ENCODE results near the gene KCNIP3.

The KCNIP3 gene

DNA sequence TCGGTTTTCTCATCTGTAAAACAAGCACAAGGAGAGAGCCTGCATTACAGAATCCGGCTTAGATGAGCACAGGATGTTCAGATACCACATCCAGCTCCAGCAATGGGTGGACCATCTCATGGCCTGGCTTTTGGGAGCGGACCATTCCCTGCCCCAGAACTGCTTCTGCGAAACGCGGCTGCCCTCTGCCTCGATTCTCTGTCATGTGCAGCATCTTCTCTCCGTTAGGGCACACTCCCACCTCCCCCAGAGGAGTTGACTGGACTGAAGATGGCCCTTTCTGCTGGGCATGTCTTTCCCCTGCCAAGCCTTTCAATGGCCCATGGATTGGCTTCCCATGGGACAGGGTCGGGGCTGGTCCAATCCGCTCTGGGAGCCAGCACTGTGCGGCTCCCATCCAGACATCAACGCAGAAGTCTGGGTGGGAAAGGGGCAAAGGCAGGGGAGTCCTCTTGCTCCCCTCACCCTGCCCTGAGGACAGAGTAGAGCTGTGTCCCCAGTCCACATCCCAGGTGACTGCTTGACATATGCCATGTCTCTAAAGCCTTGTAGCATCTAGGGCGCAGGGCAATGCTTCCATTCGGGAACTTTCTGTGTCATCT is 91.0 kb downstream of the KCNIP3 start:
- no peaks in the 10 kb centered on the region for H3K27me3 ChIP-seq (ENCODE audit: control insufficient read depth, insufficient read depth, low read length)
- no peaks in the 10 kb centered on the region for H3K36me3 ChIP-seq (ENCODE audit: control insufficient read depth, insufficient read depth, low read length)
- DNase-seq (ENCODE audit: low read depth, low spot score): no peak
- H3K9me3 ChIP-seq (ENCODE audit: control insufficient read depth, insufficient read depth, low read length): no peaks in the 10 kb centered on the region
- no peak overlapping the region for H3K27ac ChIP-seq (ENCODE audit: low read length)
- peaks cover 2% of the 10 kb centered on the region; the same call in 1 of the 2 replicates for H3K4me1 ChIP-seq (ENCODE audit: control insufficient read depth, insufficient read depth, low read length)
- no peak overlapping the region for H3K4me3 ChIP-seq (ENCODE audit: low read length)
- WGBS (ENCODE audit: insufficient coverage, insufficient read length): no CpG with 5 or more reads among the region's 14 CpGs

- Histone ChIP-seq H3K27ac (ENCODE audit: low read length) (no peak overlapping the region), H3K9me3 (ENCODE audit: control insufficient read depth, insufficient read depth, low read length) (no peaks in the 10 kb centered on the region), H3K27me3 (ENCODE audit: control insufficient read depth, insufficient read depth, low read length) (no peaks in the 10 kb centered on the region), H3K4me1 (ENCODE audit: control insufficient read depth, insufficient read depth, low read length) (peaks cover 2% of the 10 kb centered on the region; the same call in 1 of the 2 replicates), H3K4me3 (ENCODE audit: low read length) (no peak overlapping the region), H3K36me3 (ENCODE audit: control insufficient read depth, insufficient read depth, low read length) (no peaks in the 10 kb centered on the region)
- no peak for DNase-seq (ENCODE audit: low read depth, low spot score)
- no CpG with 5 or more reads among the region's 15 CpGs for whole genome bisulfite sequencing (ENCODE audit: insufficient coverage, insufficient read length)
Observed at GRCh38 chr2:95388856-95389244, 91.7 kb downstream of the KCNIP3 start.

GRCh38 chr2:95389245-95390119 is 92.3 kb downstream of the KCNIP3 start:
- no CpG with 5 or more reads among the region's 46 CpGs for WGBS (ENCODE audit: insufficient coverage, insufficient read length)
- Histone ChIP-seq H3K4me3 (ENCODE audit: low read length) (no peak overlapping the region), H3K4me1 (ENCODE audit: control insufficient read depth, insufficient read depth, low read length) (peaks cover 2% of the 10 kb centered on the region; the same call in 1 of the 2 replicates), H3K9me3 (ENCODE audit: control insufficient read depth, insufficient read depth, low read length) (no peaks in the 10 kb centered on the region), H3K36me3 (ENCODE audit: control insufficient read depth, insufficient read depth, low read length) (no peaks in the 10 kb centered on the region), H3K27me3 (ENCODE audit: control insufficient read depth, insufficient read depth, low read length) (no peaks in the 10 kb centered on the region), H3K27ac (ENCODE audit: low read length) (no peak overlapping the region)
- peak; percentile 57 for DNase-seq (ENCODE audit: low read depth, low spot score)

GRCh38 chr2:95390272-95390880 is 93.2 kb downstream of the KCNIP3 start:
- Histone ChIP-seq H3K9me3 (ENCODE audit: control insufficient read depth, insufficient read depth, low read length) (no peaks in the 10 kb centered on the region), H3K27me3 (ENCODE audit: control insufficient read depth, insufficient read depth, low read length) (no peaks in the 10 kb centered on the region), H3K4me3 (ENCODE audit: low read length) (no peak overlapping the region), H3K4me1 (ENCODE audit: control insufficient read depth, insufficient read depth, low read length) (peaks cover 2% of the 10 kb centered on the region; the same call in 1 of the 2 replicates), H3K36me3 (ENCODE audit: control insufficient read depth, insufficient read depth, low read length) (no peaks in the 10 kb centered on the region), H3K27ac (ENCODE audit: low read length) (no peak overlapping the region)
- WGBS (ENCODE audit: insufficient coverage, insufficient read length): no CpG with 5 or more reads among the region's 4 CpGs
- DNase-seq (ENCODE audit: low read depth, low spot score): no peak

DNA sequence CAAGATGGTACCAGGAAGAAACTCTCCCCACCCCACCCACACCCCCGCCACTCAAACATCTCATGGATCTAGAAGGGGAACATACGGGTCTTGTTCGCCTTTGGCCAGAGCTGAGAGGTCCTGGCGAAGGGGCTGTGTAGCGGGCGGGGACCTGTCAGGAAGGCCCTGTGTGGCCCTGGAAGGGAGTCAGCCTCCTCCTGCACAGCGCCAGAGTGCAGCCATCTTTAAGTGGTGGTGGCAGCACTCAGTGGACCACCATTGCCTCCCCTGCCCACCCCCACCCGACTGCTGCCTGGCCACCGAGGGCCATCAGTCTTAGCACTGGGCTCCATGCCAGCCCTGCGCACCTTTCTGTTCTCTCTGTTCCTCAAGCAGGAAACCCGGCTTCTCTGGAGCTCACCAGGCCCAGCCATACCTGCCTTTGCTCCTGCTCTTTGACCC is 93.8 kb downstream of the KCNIP3 start:
- H3K27ac ChIP-seq (ENCODE audit: low read length): no peak overlapping the region
- H3K9me3 ChIP-seq (ENCODE audit: control insufficient read depth, insufficient read depth, low read length): no peaks in the 10 kb centered on the region
- WGBS (ENCODE audit: insufficient coverage, insufficient read length): no CpG with 5 or more reads among the region's 11 CpGs
- no peak for DNase-seq (ENCODE audit: low read depth, low spot score)
- no peaks in the 10 kb centered on the region for H3K36me3 ChIP-seq (ENCODE audit: control insufficient read depth, insufficient read depth, low read length)
- H3K4me3 ChIP-seq (ENCODE audit: low read length): no peak overlapping the region
- peaks cover 2% of the 10 kb centered on the region; the same call in 1 of the 2 replicates for H3K4me1 ChIP-seq (ENCODE audit: control insufficient read depth, insufficient read depth, low read length)
- no peaks in the 10 kb centered on the region for H3K27me3 ChIP-seq (ENCODE audit: control insufficient read depth, insufficient read depth, low read length)

DNA sequence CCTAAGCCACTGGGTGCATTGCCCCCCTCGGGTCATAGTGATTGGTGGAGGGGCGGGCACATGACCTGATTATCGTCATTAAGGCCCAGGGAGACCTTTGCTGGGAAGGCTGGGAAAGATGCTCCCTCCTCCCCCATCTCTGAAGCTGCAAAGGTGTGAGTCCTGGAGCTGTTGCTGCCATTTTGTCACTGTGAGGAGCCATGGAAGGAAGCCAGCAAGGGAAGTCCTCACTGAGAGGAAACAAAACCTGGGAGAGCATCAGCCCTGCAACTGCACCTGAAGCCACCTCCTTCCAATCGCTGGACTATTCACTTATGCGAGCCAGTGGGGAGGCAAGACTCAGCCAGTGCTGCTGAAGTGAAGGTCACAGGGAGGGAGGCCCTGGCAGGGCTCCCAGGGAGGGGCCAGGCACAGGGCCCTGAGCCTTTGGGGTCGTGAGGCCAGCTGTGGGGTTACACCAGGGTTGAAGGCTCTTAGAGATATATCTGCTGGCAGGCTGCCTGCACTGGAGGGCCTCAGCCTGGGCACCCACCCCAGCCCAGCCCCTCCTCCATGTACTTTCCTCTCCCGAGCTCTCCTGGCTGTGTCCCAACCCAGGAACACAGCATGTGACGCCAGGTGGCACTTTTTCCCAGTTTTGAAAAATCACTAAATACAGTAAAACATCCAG is 94.6 kb downstream of the KCNIP3 start:
- Histone ChIP-seq H3K27me3 (ENCODE audit: control insufficient read depth, insufficient read depth, low read length) (no peaks in the 10 kb centered on the region), H3K4me3 (ENCODE audit: low read length) (no peak overlapping the region), H3K27ac (ENCODE audit: low read length) (no peak overlapping the region), H3K9me3 (ENCODE audit: control insufficient read depth, insufficient read depth, low read length) (no peaks in the 10 kb centered on the region), H3K36me3 (ENCODE audit: control insufficient read depth, insufficient read depth, low read length) (no peaks in the 10 kb centered on the region), H3K4me1 (ENCODE audit: control insufficient read depth, insufficient read depth, low read length) (peaks cover 2% of the 10 kb centered on the region; the same call in 1 of the 2 replicates)
- no CpG with 5 or more reads among the region's 8 CpGs for WGBS (ENCODE audit: insufficient coverage, insufficient read length)
- DNase-seq (ENCODE audit: low read depth, low spot score): no peak

GRCh38 chr2:95392320-95392719 is 95.2 kb downstream of the KCNIP3 start:
- Histone ChIP-seq H3K4me1 (ENCODE audit: control insufficient read depth, insufficient read depth, low read length) (peaks cover 2% of the 10 kb centered on the region; the same call in 1 of the 2 replicates), H3K4me3 (ENCODE audit: low read length) (no peak overlapping the region), H3K9me3 (ENCODE audit: control insufficient read depth, insufficient read depth, low read length) (no peaks in the 10 kb centered on the region), H3K27me3 (ENCODE audit: control insufficient read depth, insufficient read depth, low read length) (no peaks in the 10 kb centered on the region), H3K27ac (ENCODE audit: low read length) (no peak overlapping the region), H3K36me3 (ENCODE audit: control insufficient read depth, insufficient read depth, low read length) (no peaks in the 10 kb centered on the region)
- no peak for DNase-seq (ENCODE audit: low read depth, low spot score)
- WGBS (ENCODE audit: insufficient coverage, insufficient read length): no CpG with 5 or more reads among the region's 6 CpGs

DNA sequence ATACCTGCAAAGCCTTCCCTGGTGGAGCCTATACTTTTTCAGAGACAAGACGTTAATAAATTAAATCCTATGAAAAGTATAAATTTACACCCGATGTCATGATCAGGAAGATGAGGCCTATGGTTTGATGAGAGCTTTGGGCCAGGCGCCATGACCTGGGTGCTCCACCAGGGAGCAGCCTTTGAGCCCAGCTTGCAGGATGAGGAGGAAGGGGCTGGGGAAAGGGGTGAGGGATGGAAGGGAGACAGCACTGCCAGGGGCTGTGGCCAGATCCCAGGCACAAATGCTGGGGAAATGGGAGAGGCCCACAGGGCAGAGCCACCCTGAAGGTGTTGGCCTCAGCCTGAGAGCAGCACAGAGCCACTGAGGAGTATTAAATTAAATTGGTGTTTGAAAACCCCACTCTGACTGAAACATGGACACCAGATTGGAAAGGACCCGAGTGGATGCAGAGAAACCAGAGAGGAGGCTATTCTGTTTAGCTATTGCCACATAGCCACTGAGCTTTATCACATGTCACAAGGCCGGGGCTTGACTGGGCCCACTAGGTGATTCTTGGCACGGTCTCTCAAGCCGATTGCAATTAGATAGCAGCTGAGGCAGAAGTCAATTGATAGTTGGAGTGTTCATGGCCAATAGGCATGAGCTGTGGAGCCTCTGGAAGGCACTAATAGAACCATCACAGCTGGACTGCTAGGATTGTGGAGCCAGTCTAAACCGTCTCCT is 95.7 kb downstream of the KCNIP3 start:
- H3K4me3 ChIP-seq (ENCODE audit: low read length): no peak overlapping the region
- H3K27ac ChIP-seq (ENCODE audit: low read length): no peak overlapping the region
- no peaks in the 10 kb centered on the region for H3K27me3 ChIP-seq (ENCODE audit: control insufficient read depth, insufficient read depth, low read length)
- peaks cover 2% of the 10 kb centered on the region; the same call in 1 of the 2 replicates for H3K4me1 ChIP-seq (ENCODE audit: control insufficient read depth, insufficient read depth, low read length)
- no peaks in the 10 kb centered on the region for H3K9me3 ChIP-seq (ENCODE audit: control insufficient read depth, insufficient read depth, low read length)
- no CpG with 5 or more reads among the region's 8 CpGs for WGBS (ENCODE audit: insufficient coverage, insufficient read length)
- H3K36me3 ChIP-seq (ENCODE audit: control insufficient read depth, insufficient read depth, low read length): no peaks in the 10 kb centered on the region
- DNase-seq (ENCODE audit: low read depth, low spot score): no peak

- Histone ChIP-seq H3K9me3 (ENCODE audit: control insufficient read depth, insufficient read depth, low read length) (no peaks in the 10 kb centered on the region), H3K4me1 (ENCODE audit: control insufficient read depth, insufficient read depth, low read length) (peaks cover 1% of the 10 kb centered on the region; the same call in 1 of the 2 replicates), H3K27me3 (ENCODE audit: control insufficient read depth, insufficient read depth, low read length) (no peaks in the 10 kb centered on the region), H3K4me3 (ENCODE audit: low read length) (no peak overlapping the region), H3K36me3 (ENCODE audit: control insufficient read depth, insufficient read depth, low read length) (no peaks in the 10 kb centered on the region), H3K27ac (ENCODE audit: low read length) (no peak overlapping the region)
- WGBS (ENCODE audit: insufficient coverage, insufficient read length): no CpG with 5 or more reads among the region's 6 CpGs
- no peak for DNase-seq (ENCODE audit: low read depth, low spot score)
Observed at GRCh38 chr2:95393901-95394300, 96.8 kb downstream of the KCNIP3 start.

Measured in iPS DF 6.9 (cell line).